Breast epithelium (tissue), 3 donors: Measurements from ENCODE around the gene CDV3.
"Not testable (repeated sequence)": the region's sequence is repeated elsewhere in the genome, so short reads cannot be mapped to it uniquely, and the experiment has no call there.

Experiments
- POLR2A ChIP-seq: fragments of 450-650 bp; IDR thresholded peaks from one replicate; pipeline ENCODE4 v1.6.1; 2016; ENCODE audit warnings: antibody characterized with exemption, mild to moderate bottlenecking, moderate library complexity
- TF ChIP-seq, protein P1 (sequence below), 3 donors: fragments of 450-650 bp; IDR thresholded peaks; one replicate each; pipeline ENCODE4 v1.5.1; 2016 to 2017; ENCODE audit warnings: antibody characterized with exemption in 3 of 3, mild to moderate bottlenecking in 3 of 3, moderate library complexity in 3 of 3

DNA sequence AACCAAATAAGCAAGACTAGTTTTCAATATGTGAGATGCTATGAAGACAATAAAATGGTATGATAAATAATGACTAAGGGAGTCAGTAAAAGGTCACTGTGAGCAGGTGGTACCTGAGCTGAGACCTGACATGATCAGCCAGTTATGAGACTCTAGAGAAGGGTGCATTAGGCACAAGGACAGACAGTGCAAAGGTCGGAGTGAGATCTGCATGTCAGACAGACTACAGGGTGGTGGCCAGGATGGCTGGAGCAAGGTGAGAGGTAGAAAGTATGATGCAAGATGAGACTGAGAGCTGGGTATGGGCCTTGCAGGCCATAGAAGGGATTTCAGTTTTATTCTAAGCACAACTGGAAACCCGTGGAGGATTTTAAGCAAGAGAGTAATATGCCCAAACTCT, 28.5 kb upstream of the CDV3 start:
- TF ChIP-seq, protein P1, sequence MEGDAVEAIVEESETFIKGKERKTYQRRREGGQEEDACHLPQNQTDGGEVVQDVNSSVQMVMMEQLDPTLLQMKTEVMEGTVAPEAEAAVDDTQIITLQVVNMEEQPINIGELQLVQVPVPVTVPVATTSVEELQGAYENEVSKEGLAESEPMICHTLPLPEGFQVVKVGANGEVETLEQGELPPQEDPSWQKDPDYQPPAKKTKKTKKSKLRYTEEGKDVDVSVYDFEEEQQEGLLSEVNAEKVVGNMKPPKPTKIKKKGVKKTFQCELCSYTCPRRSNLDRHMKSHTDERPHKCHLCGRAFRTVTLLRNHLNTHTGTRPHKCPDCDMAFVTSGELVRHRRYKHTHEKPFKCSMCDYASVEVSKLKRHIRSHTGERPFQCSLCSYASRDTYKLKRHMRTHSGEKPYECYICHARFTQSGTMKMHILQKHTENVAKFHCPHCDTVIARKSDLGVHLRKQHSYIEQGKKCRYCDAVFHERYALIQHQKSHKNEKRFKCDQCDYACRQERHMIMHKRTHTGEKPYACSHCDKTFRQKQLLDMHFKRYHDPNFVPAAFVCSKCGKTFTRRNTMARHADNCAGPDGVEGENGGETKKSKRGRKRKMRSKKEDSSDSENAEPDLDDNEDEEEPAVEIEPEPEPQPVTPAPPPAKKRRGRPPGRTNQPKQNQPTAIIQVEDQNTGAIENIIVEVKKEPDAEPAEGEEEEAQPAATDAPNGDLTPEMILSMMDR (IDR thresholded peaks at IDR 0.05) = not testable (repeated sequence)
- not testable (repeated sequence) for TF ChIP-seq POLR2A
